ENCODE data around the gene L3MBTL3. TPM values are rescaled to one million over a fixed set of nuclear protein-coding genes. Genes with fewer than 3 reads are reported as not detected.

L3MBTL3 gene
- total RNA-seq, 1 experiment from 2014 or later, result 4.7 TPM

- no peak overlapping the region for H4K8ac ChIP-seq (replicated peaks; ENCODE audit: insufficient read length, low read depth, low read length)
- DNase-seq, result no peak
- WGBS (ENCODE audit: extremely low coverage, insufficient read length, low lambda C conversion rate), result no CpG with 5 or more reads among the region's 6 CpGs
- Mint-ChIP-seq H3K4me3 (no peak overlapping the region), H3K4me1 (peaks cover 13 to 17% of the 10 kb centered on the region in 2 experiments), H3K9me3 (no peaks in the 10 kb centered on the region), H3K27me3 (ENCODE audit: low read depth) (no peaks in the 10 kb centered on the region), H3K36me3 (ENCODE audit: insufficient read depth in 1 of 3, low read depth in 3 of 3) (peaks cover 0 to 3% (median 0%) of the 10 kb centered on the region in 3 experiments; a peak in 2 of 7 replicates), H3K27ac (no peak overlapping the region)
- no peak overlapping the region for H3K9ac ChIP-seq (ENCODE audit: extremely low read depth, insufficient read length, low read length)
- H3K4me1 ChIP-seq (ENCODE audit: insufficient read depth, low read length), result no peaks in the 10 kb centered on the region
- no peaks in the 10 kb centered on the region for H3K9me3 ChIP-seq (ENCODE audit: control insufficient read depth, low read depth, low read length)
- H2BK120ac ChIP-seq (ENCODE audit: low read depth, low read length, poor library complexity, severe bottlenecking), result no peak overlapping the region
- no peak overlapping the region for H3T11ph ChIP-seq (ENCODE audit: low read length)
- H3K23me2 ChIP-seq (ENCODE audit: insufficient read length, low read depth, low read length, poor library complexity, severe bottlenecking), result no peaks in the 10 kb centered on the region
- no peak overlapping the region for H2AK5ac ChIP-seq (ENCODE audit: insufficient read length, low read length)
- no peak overlapping the region for H2BK5ac ChIP-seq (ENCODE audit: insufficient read length, low read length)
- no peaks in the 10 kb centered on the region for H3K79me2 ChIP-seq (ENCODE audit: insufficient read depth, low read length)
- H3K23ac ChIP-seq (ENCODE audit: insufficient read length, low read depth, low read length), result no peak overlapping the region
- no peak overlapping the region for H4K91ac ChIP-seq (ENCODE audit: insufficient read length, low read depth, low read length)
- no peak overlapping the region for H2BK15ac ChIP-seq (ENCODE audit: low read depth, low read length)
- TF ChIP-seq CTCF (conservative IDR thresholded peaks at IDR 0.05), result no peak
- no peaks in the 10 kb centered on the region for H4K20me1 ChIP-seq (ENCODE audit: control insufficient read depth, insufficient read depth, insufficient read length)
- no peaks in the 10 kb centered on the region for H3K27me3 ChIP-seq (ENCODE audit: insufficient read depth, low read length)
- H3K56ac ChIP-seq (ENCODE audit: insufficient read length, low read depth, low read length), result no peak overlapping the region
- H3K4ac ChIP-seq (ENCODE audit: low read depth, low read length), result no peak overlapping the region
- H2BK12ac ChIP-seq (ENCODE audit: insufficient read length, low read depth, low read length), result no peak overlapping the region
- H2AFZ ChIP-seq (ENCODE audit: low read length), result no peak overlapping the region
- H2BK20ac ChIP-seq (ENCODE audit: low read depth, low read length, poor library complexity, severe bottlenecking), result no peak overlapping the region
- H4K5ac ChIP-seq (ENCODE audit: insufficient read length, low read depth, low read length), result no peak overlapping the region
- no peak overlapping the region for H3K27ac ChIP-seq (ENCODE audit: insufficient read length, low read depth, low read length)
- no peak overlapping the region for H3K18ac ChIP-seq (ENCODE audit: insufficient read length, low read depth, low read length)
- no peak overlapping the region for H3K4me2 ChIP-seq (ENCODE audit: insufficient read depth, insufficient read length, low read length)
- H3K14ac ChIP-seq (ENCODE audit: insufficient read depth, low read length), result no peak overlapping the region
- H3K79me1 ChIP-seq (ENCODE audit: insufficient read depth, low read depth, low read length, poor library complexity, severe bottlenecking), result no peaks in the 10 kb centered on the region
Measured at GRCh38 chr6:130129762-130130246, 111.4 kb downstream of the L3MBTL3 start.
